RWPE1 (cell line): ENCODE data around the gene AUH.
"Not testable (repeated sequence)": the region's sequence is repeated elsewhere in the genome, so short reads cannot be mapped to it uniquely, and the experiment has no call there.

ENCODE experiments used
- CTCF ChIA-PET: fragments of 350-600 bp; sonication (Branson Sonifier 250); formaldehyde crosslinking; extraction: SDS; loops from one replicate; lab custom pipeline; 2021; lab: Yijun Ruan, JAX
- POLR2A ChIA-PET: fragments of 400-600 bp; formaldehyde crosslinking; extraction: SDS; loops from one replicate; lab custom pipeline; 2020; ENCODE audit warnings: antibody characterized with exemption; ENCODE audit not compliant: low non-redundant PET; lab: Yijun Ruan, JAX
- DNase-seq: peaks from one replicate; pipeline ENCODE4 v3.0.0; 2012; ENCODE audit warnings: low spot score
- H3K27ac ChIP-seq: fragments of 450-650 bp; 2 replicates; pipeline ENCODE4 v1.5.1; 2017
- CTCF ChIP-seq: fragments of 450-650 bp; conservative IDR thresholded peaks from 2 replicates; pipeline ENCODE4 v1.5.1; 2017; ENCODE audit warnings: low read depth, mild to moderate bottlenecking

The AUH gene

GRCh38 chr9:91202736-91203283, 158.9 kb downstream of the AUH start:
- no peak for DNase-seq
- POLR2A ChIA-PET, result no interaction called here
- CTCF ChIA-PET, result no interaction called here
- H3K27ac ChIP-seq, result no peak overlapping the region
- no peak for TF ChIP-seq CTCF

- no peak for TF ChIP-seq CTCF
- ChIA-PET POLR2A (no interaction called here), CTCF (interaction anchor here (0.6 kb wide), 1 partner anchor 186 kb away, joined by 4 read pairs; no protein-coding TSS in a partner anchor)
- no peak overlapping the region for H3K27ac ChIP-seq
- no peak for DNase-seq
Measured at GRCh38 chr9:91200692-91201336, 160.9 kb downstream of the AUH start.

GRCh38 chr9:91199739-91200497, 161.8 kb downstream of the AUH start:
- no peak overlapping the region for H3K27ac ChIP-seq
- ChIA-PET POLR2A (no interaction called here), CTCF (interaction anchor here (0.6 to 1.2 kb wide), 4 partner anchors 17 to 285 kb away, joined by 3 to 6 read pairs (median 4); no protein-coding TSS in a partner anchor)
- TF ChIP-seq CTCF, result no peak
- DNase-seq, result no peak

- DNase-seq, POLR2A ChIA-PET: not testable (repeated sequence)
- peak overlapping the region; percentile 23; the same call in 1 of the 2 replicates for H3K27ac ChIP-seq
- CTCF ChIA-PET, result interaction anchor here (0.6 to 1.2 kb wide), 3 partner anchors 8 to 530 kb away, joined by 3 to 8 read pairs (median 6); no protein-coding TSS in a partner anchor
Measured at GRCh38 chr9:91198881-91199280, 162.8 kb downstream of the AUH start.

GRCh38 chr9:91198405-91198804, 163.3 kb downstream of the AUH start:
- H3K27ac ChIP-seq, result no peak overlapping the region
- TF ChIP-seq CTCF, result no peak
- no peak for DNase-seq
- ChIA-PET POLR2A (no interaction called here), CTCF (interaction anchor here (0.6 to 1.2 kb wide), 2 partner anchors 103 to 283 kb away, joined by 3 to 6 read pairs; no protein-coding TSS in a partner anchor)

GRCh38 chr9:91197232-91198181, 164.2 kb downstream of the AUH start:
- CTCF ChIA-PET, result interaction anchor here (0.6 to 0.9 kb wide), 3 partner anchors 10 to 76 kb away, joined by 3 to 5 read pairs (median 5); no protein-coding TSS in a partner anchor
- no peak overlapping the region for H3K27ac ChIP-seq
- TF ChIP-seq CTCF, result no peak

More at GRCh38 chr9:91197232-91198181, 164.2 kb downstream of the AUH start:
- peak; percentile 92 for DNase-seq
- POLR2A ChIA-PET, result no interaction called here
